ENCODE measurements around the gene CCM2.

CCM2 gene

DNA sequence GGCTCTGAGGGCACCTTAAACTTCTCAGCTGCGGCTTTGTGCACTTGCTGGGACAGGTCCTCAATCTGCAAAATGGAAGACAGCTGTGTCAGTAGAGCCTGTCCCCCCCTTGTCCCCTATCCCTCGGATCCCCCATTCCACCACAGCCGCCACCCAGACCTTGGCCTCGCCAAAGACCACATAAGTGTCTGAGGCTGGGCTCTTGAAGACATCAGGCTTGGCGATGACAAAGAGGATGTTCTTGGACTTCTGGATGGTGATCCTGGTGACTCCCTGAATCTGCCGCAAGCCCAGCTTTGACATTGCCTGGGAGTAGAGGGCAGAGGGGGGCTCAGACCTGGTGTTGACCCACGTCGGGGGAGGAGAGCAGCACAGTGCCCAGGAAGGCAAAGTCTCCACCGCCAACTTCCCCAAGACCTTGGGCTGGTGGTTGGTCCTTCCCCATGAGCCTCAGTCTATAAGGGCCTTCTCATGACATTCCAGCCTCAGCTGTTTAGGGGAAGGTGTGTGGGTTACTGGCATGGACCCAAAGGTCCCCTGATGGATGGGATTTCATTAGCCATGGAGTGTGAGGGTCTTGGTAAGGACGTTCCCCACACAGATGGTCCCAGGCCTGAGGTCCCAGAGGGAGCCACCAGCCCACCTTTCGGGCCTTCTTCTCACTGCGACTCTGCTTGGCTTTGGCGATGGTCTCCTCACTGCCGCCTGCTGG, 81.1 kb downstream of the CCM2 start:
- no peak for DNase-seq (ENCODE audit: extremely low read depth, low read depth)
- no peak for TF ChIP-seq CTCF (IDR thresholded peaks at IDR 0.05; ENCODE audit: low read depth, low read length)

GRCh38 chr7:45081670-45081974, 81.6 kb downstream of the CCM2 start:
- no peak for TF ChIP-seq CTCF (IDR thresholded peaks at IDR 0.05; ENCODE audit: low read depth, low read length)
- DNase-seq (ENCODE audit: extremely low read depth, low read depth): no peak

- TF ChIP-seq CTCF (IDR thresholded peaks at IDR 0.05; ENCODE audit: low read depth, low read length): no peak
- no peak for DNase-seq (ENCODE audit: extremely low read depth, low read depth)
Measured at GRCh38 chr7:45082031-45082830, 82.2 kb downstream of the CCM2 start.

DNA sequence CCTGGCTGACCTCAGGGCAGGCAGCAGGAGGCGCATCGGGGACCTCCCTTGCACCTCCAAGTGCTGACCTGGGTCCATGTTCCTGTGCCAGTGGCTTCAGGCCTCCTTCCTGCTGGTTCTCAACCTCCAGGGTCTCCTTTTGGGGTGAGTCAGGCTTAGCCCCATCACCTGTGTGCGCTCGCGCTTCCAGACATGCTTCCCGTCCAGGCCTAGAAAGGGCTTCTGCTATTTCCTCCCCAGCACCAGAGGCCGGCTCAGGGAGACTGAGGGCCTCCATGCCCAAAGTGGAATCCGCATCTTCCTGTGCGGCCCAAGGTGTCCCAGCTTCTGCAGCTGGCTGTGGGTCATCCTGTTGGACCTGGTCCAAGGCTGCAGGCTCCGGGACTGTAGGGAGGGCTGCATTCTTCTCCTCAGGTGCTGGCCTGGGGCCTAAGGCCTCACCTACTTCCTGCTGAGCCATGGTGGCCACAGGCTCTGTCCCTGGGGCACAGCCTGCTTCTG, 82.9 kb downstream of the CCM2 start:
- DNase-seq (ENCODE audit: extremely low read depth, low read depth): no peak
- no peak for TF ChIP-seq CTCF (IDR thresholded peaks at IDR 0.05; ENCODE audit: low read depth, low read length)

DNA sequence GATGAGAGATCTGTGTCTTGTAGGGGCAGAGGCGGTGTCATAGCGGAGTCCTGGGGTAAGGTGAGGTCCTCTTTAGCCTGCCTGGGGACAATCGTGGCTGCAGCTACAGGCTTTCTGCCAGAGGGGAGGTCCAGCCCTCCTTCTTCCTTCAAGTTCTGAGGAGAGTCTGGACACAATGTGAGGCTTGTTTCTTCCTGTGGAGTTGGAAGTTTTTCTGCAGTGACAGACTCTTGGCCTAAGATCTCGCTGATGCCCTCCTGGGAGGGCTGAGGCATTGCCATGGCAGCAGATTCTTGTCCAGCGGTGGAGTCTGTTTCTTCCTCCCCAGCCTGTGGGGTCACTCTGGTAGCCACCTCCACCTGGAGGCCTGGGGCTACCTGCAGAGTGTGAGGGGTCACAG, 84.3 kb downstream of the CCM2 start:
- no peak for DNase-seq (ENCODE audit: extremely low read depth, low read depth)
- TF ChIP-seq CTCF (IDR thresholded peaks at IDR 0.05; ENCODE audit: low read depth, low read length): no peak

GRCh38 chr7:45084901-45085618, 85.1 kb downstream of the CCM2 start:
- no peak for TF ChIP-seq CTCF (IDR thresholded peaks at IDR 0.05; ENCODE audit: low read depth, low read length)
- no peak for DNase-seq (ENCODE audit: extremely low read depth, low read depth)

All from AG09319 (cell line).